GM21423 (cell line): ENCODE results near the gene MLEC.

Experiments
- ATAC-seq: cut with Tn5 transposase; IDR thresholded peaks from one replicate; pipeline ENCODE4 v1.9.1; 2021; ENCODE audit warnings: mild to moderate bottlenecking, moderate library complexity; ENCODE audit not compliant: unreplicated experiment

Gene MLEC, protein sequence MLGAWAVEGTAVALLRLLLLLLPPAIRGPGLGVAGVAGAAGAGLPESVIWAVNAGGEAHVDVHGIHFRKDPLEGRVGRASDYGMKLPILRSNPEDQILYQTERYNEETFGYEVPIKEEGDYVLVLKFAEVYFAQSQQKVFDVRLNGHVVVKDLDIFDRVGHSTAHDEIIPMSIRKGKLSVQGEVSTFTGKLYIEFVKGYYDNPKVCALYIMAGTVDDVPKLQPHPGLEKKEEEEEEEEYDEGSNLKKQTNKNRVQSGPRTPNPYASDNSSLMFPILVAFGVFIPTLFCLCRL

GRCh38 chr12:120686690-120687577, at the start of gene MLEC:
Gene MLEC, plus strand, starts transcription at chr12:120687149. Its CDS starts 148 bp downstream, at chr12:120687297.
- peak; percentile 63 for ATAC-seq

DNA sequence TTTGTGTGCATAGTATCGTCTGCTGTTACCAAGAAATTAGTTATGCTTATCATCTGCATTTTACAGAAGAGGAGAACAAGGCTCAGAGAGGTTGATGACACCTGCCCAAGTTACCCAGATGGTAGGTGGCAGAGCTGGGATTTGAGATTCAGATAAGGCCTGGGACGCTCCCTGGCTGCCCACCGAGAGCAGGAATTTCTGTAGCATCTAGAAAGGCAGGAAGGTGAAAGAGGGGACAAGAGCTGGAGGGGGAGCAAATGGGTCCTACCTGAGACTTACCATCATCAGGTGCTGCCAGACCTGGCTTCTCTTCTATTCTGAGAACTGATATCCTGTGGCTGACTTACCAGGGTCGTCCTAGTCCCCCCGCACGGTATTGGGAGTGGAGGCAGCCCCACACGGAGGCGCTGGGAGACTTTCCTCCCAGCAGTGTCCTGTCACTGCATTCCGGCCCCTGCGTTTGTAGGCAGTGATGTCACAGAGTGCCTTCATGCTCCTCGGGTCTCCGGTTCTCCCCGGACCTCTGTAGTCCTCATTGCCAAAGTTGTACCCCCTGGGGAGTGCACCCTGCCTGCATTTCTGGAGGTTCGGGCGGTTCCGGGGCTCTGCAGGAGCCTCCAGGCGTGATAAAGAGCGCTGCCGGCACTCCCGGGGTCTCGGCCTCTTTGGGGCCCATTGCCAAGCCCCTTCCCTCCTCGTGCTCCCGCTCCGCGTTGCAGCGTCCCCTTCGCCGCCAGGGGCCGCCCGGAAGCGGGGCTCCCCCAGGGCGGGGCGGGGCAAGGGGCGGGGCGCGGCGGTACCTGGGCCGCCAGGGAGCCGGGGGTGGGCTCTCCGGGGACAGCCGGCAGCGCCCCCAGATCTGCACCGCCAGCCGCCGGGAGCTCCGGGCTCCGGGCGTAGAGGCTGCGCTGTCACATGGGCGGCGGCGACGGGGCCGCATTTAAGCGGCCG, 46.9 kb upstream of the MLEC start, which contains the start of gene CABP1:
Gene CABP1 (plus strand): TSS at position 856 of the 951 bp plus-strand sequence. CDS start 60 bp downstream, at position 916.
- no peak for ATAC-seq

- ATAC-seq: peak; percentile 54
These were observed 45.8 kb upstream of the MLEC start for GRCh38 chr12:120640861-120641833.

DNA sequence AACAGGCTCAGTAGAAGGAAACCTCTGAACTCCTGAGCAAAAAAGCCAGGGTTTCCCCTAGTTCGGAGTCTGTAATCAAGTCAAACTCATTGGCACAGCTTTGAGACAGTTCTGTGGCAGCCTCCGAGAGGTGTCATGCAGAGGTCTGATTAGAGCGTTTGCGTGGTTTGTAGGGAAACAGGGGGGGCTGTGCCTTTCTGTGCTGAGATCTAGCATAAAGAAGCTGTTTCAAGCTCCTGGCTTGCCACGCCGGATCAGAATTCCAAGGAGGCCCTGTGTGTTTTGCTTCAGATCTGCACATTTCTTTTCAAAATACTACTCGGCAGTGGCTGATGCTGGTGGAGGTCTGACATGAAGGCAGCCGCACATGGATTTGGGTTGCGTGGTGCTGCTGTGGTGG, 44.8 kb upstream of the MLEC start:
- no peak for ATAC-seq

DNA sequence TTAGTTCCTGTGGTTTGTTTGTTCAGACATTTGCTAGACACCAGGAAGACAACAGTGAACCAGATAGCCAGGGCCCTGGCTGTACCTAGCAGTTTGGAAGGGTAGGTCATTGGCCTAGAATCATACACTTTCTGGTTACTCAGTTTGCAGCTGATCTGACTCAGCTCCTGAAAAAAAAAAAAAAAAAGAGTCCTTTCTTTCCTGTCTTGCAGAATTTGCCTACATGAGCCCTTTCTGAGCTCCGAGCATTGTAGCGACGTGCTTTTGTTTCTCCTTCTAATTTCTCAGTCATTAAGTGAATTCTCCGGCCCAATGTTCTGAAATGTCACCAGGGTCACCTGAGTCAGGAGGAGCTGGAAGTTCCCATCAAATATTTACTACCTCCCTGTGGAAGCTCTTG, 44.1 kb upstream of the MLEC start:
- ATAC-seq: no peak

- ATAC-seq: no peak
These were observed 43.4 kb upstream of the MLEC start for GRCh38 chr12:120643574-120643973.

- no peak for ATAC-seq
These were observed 40.9 kb upstream of the MLEC start for GRCh38 chr12:120646044-120646443.

GRCh38 chr12:120647375-120647755, 39.6 kb upstream of the MLEC start:
- ATAC-seq: no peak

- no peak for ATAC-seq
These were observed 37.3 kb upstream of the MLEC start for GRCh38 chr12:120649442-120650232.

- ATAC-seq: no peak
These were observed 36.7 kb upstream of the MLEC start for GRCh38 chr12:120650233-120650690.

GRCh38 chr12:120651821-120652220, 35.1 kb upstream of the MLEC start:
- ATAC-seq: no peak

GRCh38 chr12:120652656-120653435, 34.1 kb upstream of the MLEC start:
- ATAC-seq: no peak

- ATAC-seq: no peak
These were observed 33.3 kb upstream of the MLEC start for GRCh38 chr12:120653611-120654010.

- ATAC-seq: no peak
These were observed 32.3 kb upstream of the MLEC start for GRCh38 chr12:120654656-120655055.

DNA sequence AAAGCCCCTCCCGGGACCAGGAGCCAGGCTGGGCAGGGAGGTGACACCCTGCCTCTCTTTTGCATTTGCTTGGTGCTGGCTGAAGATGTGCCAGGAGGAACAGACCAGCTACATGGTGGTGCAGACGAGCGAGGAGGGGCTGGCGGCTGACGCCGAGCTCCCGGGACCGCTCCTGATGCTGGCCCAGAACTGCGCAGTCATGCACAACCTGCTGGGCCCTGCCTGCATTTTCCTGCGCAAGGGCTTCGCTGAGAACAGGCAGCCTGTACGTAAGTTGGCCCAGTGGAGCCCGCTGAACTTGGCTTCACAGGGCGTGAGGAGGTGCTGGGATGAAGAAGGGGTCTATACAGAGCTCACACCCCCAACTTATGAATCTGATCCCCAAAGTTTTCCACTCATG, 30.9 kb upstream of the MLEC start:
- no peak for ATAC-seq

- ATAC-seq: no peak
These were observed 28.4 kb upstream of the MLEC start for GRCh38 chr12:120658286-120659150.

DNA sequence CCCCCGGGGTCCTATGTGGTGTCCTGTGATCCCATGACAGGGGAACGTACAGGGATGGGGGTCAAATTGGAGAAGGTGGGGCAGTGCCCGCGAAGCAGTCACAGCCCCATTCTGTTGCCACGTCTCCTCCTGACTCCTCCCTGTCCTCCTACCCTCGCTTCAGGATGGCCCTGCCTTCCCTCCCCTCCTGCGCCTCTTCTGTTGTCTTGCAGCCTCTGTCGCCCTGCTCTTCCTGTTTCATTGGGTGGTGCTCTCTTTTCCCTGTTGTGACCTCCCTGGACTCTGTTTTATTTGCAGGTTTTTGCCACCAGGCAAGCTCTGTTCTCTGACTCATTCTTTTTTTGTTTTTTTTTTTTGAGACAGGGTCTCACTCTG, 27.8 kb upstream of the MLEC start:
- ATAC-seq: no peak
